ENCODE data around the gene TIMM50. TPM values are rescaled to one million over a fixed set of nuclear protein-coding genes. Genes with fewer than 3 reads are reported as not detected.

Gene TIMM50
- total and polyA plus RNA-seq, 8 donors, result 15.2 to 40.4 (median 22.3) TPM

DNA sequence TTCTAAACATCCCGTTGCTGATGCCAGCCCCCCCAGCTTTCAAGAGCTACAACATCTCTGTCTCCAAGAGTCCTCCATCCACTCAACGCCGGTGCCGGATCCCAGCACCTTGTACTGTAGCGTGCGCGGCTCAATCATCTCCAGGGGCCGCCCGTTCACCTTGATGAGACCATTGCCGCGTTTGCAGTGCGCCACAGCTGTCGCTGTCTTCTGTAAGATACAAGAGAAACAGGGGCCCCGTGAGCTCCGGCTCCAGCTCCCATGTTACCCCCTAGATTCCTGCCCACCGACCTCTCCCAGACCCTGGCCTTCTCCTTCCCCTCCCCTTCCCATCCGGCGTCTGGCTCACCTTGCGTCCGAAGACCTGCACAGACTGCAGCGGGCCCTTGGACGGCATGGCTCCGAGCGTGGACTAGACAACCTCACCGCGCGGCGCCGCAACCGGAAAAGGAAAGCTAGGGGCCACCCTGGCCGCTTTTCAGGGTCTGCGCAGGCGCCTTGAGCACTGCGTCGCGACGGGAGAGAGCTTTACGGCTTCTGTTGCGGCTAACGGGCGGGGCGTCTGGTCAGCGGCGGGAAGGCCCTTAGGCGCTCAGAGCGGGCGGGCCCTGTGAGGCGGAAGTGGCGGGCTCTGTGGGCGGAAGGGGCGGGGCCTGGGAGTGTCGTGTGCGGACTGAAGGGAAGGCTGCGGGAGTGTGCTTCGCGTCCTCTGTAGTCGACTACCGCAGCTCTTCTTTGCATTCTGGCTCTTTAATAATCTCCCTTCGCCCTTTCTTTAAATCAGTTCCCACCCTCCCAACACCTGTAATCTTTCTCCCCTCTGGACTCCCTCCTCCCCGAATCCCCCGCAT lies 44.9 kb upstream of the TIMM50 start, which contains the start of gene RPS16:
Gene RPS16 (minus strand): TSS at position 451 of the 851 bp plus-strand sequence. CDS start 54 bp downstream, at position 397.
- Histone ChIP-seq H3K4me3 (peak within 1 kb of the TSS; percentile 73 to 98 (median 92)), H3K27me3 (no peaks in the 10 kb centered on the region), H3K9me3 (no peaks in the 10 kb centered on the region), H3K4me1 (peaks cover 10 to 14% (median 11%) of the 10 kb centered on the region in 3 donors), H3K36me3 (peaks cover 4 to 26% (median 8%) of the 10 kb centered on the region in 3 donors), H3K27ac (peak within 1 kb of the TSS; percentile 40 to 81 (median 70))
- WGBS, 2 donors, result 0% methylated on average over 54 to 61 of the region's 61 CpGs
- TF ChIP-seq, protein P1, sequence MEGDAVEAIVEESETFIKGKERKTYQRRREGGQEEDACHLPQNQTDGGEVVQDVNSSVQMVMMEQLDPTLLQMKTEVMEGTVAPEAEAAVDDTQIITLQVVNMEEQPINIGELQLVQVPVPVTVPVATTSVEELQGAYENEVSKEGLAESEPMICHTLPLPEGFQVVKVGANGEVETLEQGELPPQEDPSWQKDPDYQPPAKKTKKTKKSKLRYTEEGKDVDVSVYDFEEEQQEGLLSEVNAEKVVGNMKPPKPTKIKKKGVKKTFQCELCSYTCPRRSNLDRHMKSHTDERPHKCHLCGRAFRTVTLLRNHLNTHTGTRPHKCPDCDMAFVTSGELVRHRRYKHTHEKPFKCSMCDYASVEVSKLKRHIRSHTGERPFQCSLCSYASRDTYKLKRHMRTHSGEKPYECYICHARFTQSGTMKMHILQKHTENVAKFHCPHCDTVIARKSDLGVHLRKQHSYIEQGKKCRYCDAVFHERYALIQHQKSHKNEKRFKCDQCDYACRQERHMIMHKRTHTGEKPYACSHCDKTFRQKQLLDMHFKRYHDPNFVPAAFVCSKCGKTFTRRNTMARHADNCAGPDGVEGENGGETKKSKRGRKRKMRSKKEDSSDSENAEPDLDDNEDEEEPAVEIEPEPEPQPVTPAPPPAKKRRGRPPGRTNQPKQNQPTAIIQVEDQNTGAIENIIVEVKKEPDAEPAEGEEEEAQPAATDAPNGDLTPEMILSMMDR (IDR thresholded peaks at IDR 0.05), result no peak
- intact Hi-C loops (cut with DNase I), result no loop called here
- peak; percentile 98 to 99 (median 98) for ATAC-seq
- no peak for FAIRE-seq
- DNase-seq, result peak; percentile 98 to 100 (median 98)

DNA sequence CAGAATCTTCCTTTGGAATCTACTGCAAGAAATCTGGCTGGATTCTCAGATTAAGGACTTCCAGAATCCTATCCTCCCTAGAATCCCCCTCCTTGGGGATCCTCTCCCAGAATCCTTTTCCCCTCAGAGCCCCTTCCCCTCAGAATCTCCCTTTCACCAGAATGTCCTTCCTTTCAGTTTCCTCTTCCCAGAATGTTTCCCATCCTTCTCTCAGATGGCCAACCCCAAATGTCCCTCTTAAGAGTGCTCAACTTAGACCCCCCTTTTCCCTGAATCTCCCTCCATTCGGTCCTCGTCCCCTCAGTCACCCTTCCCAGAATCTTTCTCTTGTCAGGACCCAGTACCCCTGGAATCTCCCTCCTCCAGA lies 44.3 kb upstream of the TIMM50 start:
- H3K9me3 ChIP-seq, result no peaks in the 10 kb centered on the region
- intact Hi-C loops (cut with DNase I), result no loop called here
- H3K27me3 ChIP-seq, result no peaks in the 10 kb centered on the region
- peak overlapping the region; percentile 40 to 81 (median 66) for H3K27ac ChIP-seq
- DNase-seq (no peak), FAIRE-seq (no peak), ATAC-seq (no peak)
- TF ChIP-seq, protein P1 (IDR thresholded peaks at IDR 0.05), result no peak
- peaks cover 4 to 26% (median 8%) of the 10 kb centered on the region in 3 donors for H3K36me3 ChIP-seq
- WGBS, 2 donors, result 0 to 8% methylated on average over 2 of the region's 2 CpGs
- H3K4me1 ChIP-seq, result peaks cover 10 to 14% (median 11%) of the 10 kb centered on the region in 3 donors
- peak overlapping the region; percentile 73 to 98 (median 92) for H3K4me3 ChIP-seq

DNA sequence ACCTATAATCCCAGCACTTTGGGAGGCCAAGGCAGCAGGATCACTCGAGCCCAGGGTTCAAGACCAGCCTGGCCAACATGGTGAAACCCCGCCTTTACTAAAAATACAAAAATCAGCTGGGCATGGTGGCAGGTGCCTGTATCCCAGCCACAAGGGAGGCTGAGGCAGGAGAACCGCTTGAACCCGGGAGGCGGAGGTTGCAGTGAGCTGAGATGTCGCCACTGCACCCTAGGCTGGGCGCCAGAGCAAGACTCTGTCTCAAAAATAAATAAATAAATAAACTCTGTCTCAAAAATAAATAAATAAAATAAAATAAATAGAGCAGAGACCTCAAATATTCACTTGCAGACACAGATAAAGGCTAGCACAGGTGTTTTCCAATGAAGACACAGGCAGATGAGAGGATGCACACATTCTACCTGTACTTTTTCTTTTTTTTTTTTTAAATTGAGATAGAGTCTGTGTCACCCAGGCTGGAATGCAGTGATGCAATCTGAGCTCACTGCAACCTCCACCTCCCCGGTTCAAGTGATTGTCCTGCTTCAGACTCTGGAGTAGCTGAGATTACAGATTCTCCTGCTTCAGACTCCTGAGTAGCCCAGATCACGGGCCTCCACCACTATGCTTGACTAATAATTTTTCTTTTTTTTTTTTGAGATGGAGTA lies 42.2 kb upstream of the TIMM50 start:
- no peak for FAIRE-seq
- intact Hi-C loops (cut with DNase I), result no loop called here
- Histone ChIP-seq H3K36me3 (peaks cover 0 to 10% (median 0%) of the 10 kb centered on the region in 3 donors), H3K27ac (no peak overlapping the region), H3K9me3 (no peaks in the 10 kb centered on the region), H3K27me3 (no peaks in the 10 kb centered on the region), H3K4me1 (peaks cover 10 to 14% (median 11%) of the 10 kb centered on the region in 3 donors), H3K4me3 (no peak overlapping the region)
- ATAC-seq, result no peak
- WGBS, 2 donors, result 68 to 82% methylated on average over 9 of the region's 9 CpGs
- TF ChIP-seq, protein P1 (IDR thresholded peaks at IDR 0.05), result no peak
- no peak for DNase-seq

DNA sequence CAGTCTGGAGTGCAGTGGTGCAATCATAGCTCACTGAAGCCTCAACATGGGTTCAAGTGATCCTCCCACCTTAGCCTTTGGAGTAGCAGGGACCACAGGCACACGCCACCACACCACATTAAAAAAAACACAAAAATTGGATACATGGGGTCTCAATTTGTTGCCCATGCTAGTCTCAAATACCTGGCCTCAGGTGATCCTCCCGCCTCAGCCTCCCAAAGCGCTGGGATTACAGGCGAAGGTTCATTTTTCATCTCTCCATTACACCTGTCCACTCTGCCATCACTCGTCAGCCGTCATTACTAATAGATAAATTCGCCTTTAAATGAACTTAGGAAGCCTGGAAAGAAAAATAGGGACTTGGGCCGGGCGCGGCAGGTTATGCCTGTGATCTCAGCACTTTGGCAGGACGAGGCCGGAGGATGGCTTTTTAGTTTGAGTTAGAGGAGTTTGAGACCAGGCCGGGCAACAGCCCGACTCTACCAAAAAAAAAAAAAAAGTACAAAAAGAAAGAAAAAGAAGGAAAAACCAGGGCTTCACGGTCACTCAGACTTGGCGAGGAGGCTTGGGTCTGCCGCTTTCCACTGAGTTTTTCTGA lies 35.9 kb upstream of the TIMM50 start:
- 3% methylated on average over 17 of the region's 17 CpGs for WGBS, 2 donors
- TF ChIP-seq, protein P1 (IDR thresholded peaks at IDR 0.05), result no peak

More for the DNA sequence above, 35.9 kb upstream of the TIMM50 start:
- no peaks in the 10 kb centered on the region for H3K36me3 ChIP-seq
- H3K27me3 ChIP-seq, result no peaks in the 10 kb centered on the region
- peak overlapping the region; percentile 74 to 91 (median 85) for H3K27ac ChIP-seq
- DNase-seq (no peak), ATAC-seq (peak in 3 of 4 donors; percentile 1 to 3 (median 1)), FAIRE-seq (no peak)
- H3K4me3 ChIP-seq, result peak overlapping the region; percentile 68 to 99 (median 90)
- intact Hi-C loops (cut with DNase I), result loop anchor here in 1 of 3 donors (10.0 kb wide), 1 partner anchor 90 kb away; the partner anchor contains the start of gene EID2B
- H3K4me1 ChIP-seq, result peaks cover 7 to 29% (median 17%) of the 10 kb centered on the region in 3 donors
- H3K9me3 ChIP-seq, result no peaks in the 10 kb centered on the region
